Right atrium auricular region (tissue), 2 donors: Measurements from ENCODE around the gene POLD2. TPM values are rescaled to one million over a fixed set of nuclear protein-coding genes. Genes with fewer than 3 reads are reported as not detected.

ENCODE experiments used
- DNase-seq: peaks from one replicate; pipeline ENCODE4 v3.0.0-alpha.2; 2019; ENCODE audit warnings: low spot score
- H3K27ac ChIP-seq, 2 donors: fragments of 200-600 bp; sonication (generic); 1 replicate in 1 of 2; 2 replicates in 1 of 2; pipeline ENCODE4 v1.5.1; 2016 to 2019
- H3K27me3 ChIP-seq, 2 donors: fragments of 200-600 bp; sonication (generic); one replicate each; pipeline versions ENCODE4 v1.5.1 to v1.6.0; 2017 to 2019
- H3K36me3 ChIP-seq: fragments of 200-600 bp; sonication (generic); one replicate; pipeline ENCODE4 v1.5.1; 2016
- H3K4me1 ChIP-seq, 2 donors: fragments of 200-600 bp; sonication (generic); one replicate each; pipeline versions ENCODE4 v1.5.1 to v1.6.0; 2017 to 2019
- H3K4me3 ChIP-seq, 2 donors: fragments of 200-600 bp; sonication (generic); 1 replicate in 1 of 2; 2 replicates in 1 of 2; pipeline ENCODE4 v1.5.1; 2017 to 2019; ENCODE audit warnings: mild to moderate bottlenecking in 1 of 2, moderate library complexity in 1 of 2
- H3K9me3 ChIP-seq, 2 donors: fragments of 200-600 bp; sonication (generic); one replicate each; pipeline ENCODE4 v1.5.1; 2019
- total RNA-seq, 2 donors: library from RNA; depleted of rRNA; stranded (reverse); fragments of >200 nt; gene quantifications; one replicate each; pipeline ENCODE4 v1.1.0, GENCODE V29; 2016
- TF ChIP-seq, protein P1 (sequence below), 2 donors: fragments of 200-600 bp; sonication (generic); IDR thresholded peaks; one replicate each; pipeline ENCODE4 v1.5.1; 2019; ENCODE audit warnings: antibody characterized with exemption in 2 of 2

Gene POLD2
- total RNA-seq, 2 donors from 2014 or later = 71.4 to 76.5 TPM

DNA sequence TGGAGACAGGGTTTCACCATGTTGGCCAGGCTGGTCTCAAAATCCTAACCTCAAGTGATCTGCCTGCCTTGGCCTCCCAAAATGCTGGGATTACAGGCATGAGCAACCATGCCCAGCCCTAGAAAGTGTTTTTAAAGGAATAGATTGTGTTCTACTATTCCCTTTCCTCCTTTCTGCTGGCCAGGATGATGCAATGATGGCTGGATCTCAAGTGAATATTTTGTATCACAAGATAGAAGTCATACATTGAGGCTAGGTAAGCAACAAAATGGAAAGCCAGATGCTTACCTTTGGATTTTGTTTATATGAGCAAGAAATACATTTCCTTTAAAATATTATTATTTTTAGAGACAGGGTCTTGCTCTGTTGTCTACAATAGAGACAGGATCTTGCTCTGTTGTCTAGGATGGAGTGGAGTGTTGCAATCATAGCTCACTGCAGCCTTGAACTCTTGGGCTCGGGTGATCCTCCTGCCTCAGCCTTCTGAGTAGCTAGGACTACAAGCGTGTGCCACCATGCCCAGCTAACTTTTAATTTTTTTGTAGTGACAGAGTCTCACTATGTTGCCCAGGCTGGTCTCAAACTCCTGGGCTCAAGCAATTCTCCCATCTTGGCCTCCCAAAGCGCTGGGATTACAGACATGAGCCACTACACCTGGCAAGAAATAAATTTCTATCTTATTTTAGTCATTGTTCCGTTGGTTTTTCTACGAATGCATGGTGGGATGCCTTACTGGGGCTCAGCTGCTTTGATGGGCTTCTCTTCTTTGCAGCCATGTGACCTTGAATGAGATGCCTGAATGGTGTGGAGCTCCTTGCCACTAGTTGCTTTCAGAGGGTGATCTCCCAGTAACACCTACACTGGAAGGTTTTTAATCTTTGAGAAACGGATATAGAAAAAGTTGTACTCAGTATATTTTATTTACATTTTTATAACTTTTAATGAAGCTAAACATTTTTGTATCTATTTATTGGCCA is 25.0 kb downstream of the POLD2 start:
- TF ChIP-seq, protein P1, sequence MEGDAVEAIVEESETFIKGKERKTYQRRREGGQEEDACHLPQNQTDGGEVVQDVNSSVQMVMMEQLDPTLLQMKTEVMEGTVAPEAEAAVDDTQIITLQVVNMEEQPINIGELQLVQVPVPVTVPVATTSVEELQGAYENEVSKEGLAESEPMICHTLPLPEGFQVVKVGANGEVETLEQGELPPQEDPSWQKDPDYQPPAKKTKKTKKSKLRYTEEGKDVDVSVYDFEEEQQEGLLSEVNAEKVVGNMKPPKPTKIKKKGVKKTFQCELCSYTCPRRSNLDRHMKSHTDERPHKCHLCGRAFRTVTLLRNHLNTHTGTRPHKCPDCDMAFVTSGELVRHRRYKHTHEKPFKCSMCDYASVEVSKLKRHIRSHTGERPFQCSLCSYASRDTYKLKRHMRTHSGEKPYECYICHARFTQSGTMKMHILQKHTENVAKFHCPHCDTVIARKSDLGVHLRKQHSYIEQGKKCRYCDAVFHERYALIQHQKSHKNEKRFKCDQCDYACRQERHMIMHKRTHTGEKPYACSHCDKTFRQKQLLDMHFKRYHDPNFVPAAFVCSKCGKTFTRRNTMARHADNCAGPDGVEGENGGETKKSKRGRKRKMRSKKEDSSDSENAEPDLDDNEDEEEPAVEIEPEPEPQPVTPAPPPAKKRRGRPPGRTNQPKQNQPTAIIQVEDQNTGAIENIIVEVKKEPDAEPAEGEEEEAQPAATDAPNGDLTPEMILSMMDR (IDR thresholded peaks at IDR 0.05) = no peak
- Histone ChIP-seq H3K27ac (peak overlapping the region in 1 of 2 donors; percentile 10), H3K27me3 (no peaks in the 10 kb centered on the region), H3K9me3 (no peaks in the 10 kb centered on the region), H3K4me3 (no peak overlapping the region), H3K4me1 (peaks cover 0 to 44% of the 10 kb centered on the region in 2 donors), H3K36me3 (no peaks in the 10 kb centered on the region)
- no peak for DNase-seq

DNA sequence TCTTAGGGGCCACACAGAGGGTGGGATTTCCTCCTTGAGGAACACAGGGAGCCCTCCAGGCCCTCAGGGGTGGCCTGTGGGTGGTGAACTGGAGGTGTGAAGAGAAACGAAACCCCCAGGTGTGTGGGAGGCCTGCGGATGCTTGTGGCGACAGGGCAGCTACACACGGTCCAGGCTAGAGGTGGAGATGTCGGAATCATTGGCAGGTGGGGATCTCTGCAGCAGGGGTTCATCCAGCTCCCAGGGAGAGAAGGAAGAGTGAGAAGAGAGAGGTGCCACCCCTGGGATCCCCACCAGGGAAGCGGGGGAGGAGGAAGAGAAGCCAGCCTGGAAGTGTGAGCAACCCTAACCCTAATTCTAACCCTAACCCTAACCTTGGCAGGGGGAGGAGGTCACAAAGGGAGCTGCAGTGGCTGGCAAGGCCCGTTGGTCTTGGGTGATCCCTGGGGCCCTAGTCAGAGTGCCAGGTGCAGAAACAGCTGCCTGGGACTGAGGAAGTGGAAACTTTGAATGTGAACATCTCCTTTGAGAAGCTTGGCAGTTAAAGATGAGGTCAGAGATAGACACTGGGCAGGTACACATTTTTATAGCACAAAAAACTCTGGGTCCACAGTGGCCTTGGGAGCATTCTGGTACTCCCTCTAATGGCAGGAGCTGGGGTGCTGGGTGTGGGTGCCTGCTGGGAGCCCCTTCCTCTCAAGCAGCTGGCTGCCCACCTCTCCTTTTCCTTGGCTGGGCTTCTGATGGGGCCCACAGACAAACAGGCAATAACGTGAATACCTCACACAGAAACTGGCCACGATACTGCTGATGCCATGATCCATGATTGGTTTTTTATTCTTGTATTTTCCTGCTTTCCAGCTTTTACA is 26.1 kb downstream of the POLD2 start:
- Histone ChIP-seq H3K9me3 (no peaks in the 10 kb centered on the region), H3K27me3 (no peaks in the 10 kb centered on the region), H3K36me3 (no peaks in the 10 kb centered on the region), H3K4me1 (peaks cover 0 to 38% of the 10 kb centered on the region in 2 donors), H3K27ac (no peak overlapping the region), H3K4me3 (no peak overlapping the region)
- TF ChIP-seq, protein P1 (IDR thresholded peaks at IDR 0.05) = no peak
- DNase-seq = no peak

DNA sequence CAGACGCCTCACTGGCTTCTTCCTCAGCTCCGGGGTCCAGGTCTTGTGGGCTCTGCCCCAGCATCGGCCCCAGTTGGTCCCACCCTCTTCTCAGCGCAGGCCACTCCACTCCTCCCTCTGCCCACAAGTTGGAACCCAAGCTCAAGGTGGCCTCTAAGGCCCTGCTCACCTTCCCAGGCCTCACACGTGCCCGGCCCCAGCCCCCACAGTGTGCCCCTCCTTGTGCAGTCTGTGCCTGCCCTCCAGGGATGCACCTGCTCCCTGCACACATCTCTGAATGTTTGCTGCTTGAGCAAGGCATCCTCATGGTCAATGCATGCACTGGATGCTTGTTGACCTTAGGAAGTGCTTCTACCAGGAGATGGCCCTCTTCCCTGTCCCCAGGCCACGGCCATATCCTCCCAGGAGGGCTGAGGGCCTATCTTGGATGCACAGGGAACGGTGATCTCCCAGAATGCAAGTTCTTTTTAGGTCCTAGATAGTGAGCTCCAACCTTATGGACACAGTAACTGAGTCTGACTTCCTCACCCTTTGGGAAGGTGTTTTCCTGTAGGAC is 26.9 kb downstream of the POLD2 start:
- Histone ChIP-seq H3K4me1 (peaks cover 0 to 30% of the 10 kb centered on the region in 2 donors), H3K27me3 (no peaks in the 10 kb centered on the region), H3K4me3 (no peak overlapping the region), H3K9me3 (no peaks in the 10 kb centered on the region), H3K36me3 (no peaks in the 10 kb centered on the region), H3K27ac (no peak overlapping the region)
- TF ChIP-seq, protein P1 (IDR thresholded peaks at IDR 0.05) = no peak
- DNase-seq = no peak

DNA sequence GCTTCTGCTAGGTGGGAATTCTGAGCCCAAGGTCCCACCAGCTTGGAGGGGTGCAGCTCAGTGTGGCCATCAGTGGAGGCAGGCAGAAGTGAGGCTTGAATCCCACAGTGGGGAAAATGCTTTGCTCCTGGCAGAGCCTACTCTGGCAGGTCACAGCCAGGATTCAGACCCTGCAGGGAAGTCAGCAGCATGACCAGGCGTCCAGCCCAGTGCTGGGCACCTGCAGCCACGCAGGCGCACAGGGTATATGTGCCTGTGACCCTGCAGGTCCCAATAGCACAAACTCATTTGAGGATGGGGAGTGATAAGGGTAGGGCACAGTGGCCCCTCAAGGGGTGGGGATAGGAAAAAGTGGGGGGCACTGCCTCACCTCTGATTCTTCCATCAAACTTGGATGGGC is 27.6 kb downstream of the POLD2 start:
- Histone ChIP-seq H3K27me3 (no peaks in the 10 kb centered on the region), H3K4me3 (no peak overlapping the region), H3K4me1 (peaks cover 0 to 24% of the 10 kb centered on the region in 2 donors), H3K27ac (no peak overlapping the region), H3K9me3 (no peaks in the 10 kb centered on the region), H3K36me3 (no peaks in the 10 kb centered on the region)
- TF ChIP-seq, protein P1 (IDR thresholded peaks at IDR 0.05) = no peak
- no peak for DNase-seq

DNA sequence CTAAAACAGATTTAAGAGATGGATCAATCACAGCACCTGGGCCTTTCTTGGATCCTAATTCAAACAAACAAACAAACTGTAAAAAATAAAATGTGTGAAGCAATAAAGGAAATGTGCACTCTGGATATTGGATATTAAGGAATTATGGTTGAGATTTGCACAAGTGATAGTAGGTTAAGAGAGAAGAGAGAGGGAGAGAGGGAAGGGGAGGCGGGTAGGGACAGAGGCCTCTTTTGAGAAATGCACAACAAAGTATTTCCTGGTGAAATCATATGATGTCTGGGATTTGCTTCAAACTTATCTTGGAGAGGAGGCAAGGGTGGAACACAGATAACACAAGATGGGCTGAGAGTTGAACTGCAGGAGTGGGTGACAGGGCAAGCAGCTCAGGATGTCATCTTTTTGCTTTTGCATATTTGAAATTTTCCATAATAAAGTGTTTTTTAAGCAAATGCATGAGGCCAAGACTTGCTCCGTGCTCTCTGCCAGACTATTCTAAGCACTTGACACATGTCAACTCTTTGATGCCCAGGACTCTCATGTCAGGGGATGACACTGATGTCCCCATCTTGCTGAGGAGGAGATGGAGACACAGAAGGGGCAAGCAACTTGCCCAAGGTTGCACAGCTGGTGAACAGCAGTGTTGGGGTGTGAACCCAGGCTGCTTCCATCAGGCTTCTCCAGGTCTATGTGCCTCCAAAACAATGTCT is 28.3 kb downstream of the POLD2 start:
- peaks cover 0 to 20% of the 10 kb centered on the region in 2 donors for H3K4me1 ChIP-seq
- DNase-seq = no peak
- H3K9me3 ChIP-seq = no peaks in the 10 kb centered on the region
- TF ChIP-seq, protein P1 (IDR thresholded peaks at IDR 0.05) = no peak
- H3K36me3 ChIP-seq = no peaks in the 10 kb centered on the region
- peak overlapping the region in 1 of 2 donors; percentile 27 for H3K27ac ChIP-seq
- H3K4me3 ChIP-seq = no peak overlapping the region
- H3K27me3 ChIP-seq = no peaks in the 10 kb centered on the region
